Activated CD8-positive, alpha-beta T cell treated with anti-CD3 and anti-CD28 coated beads for 36 hours (primary cell): ENCODE measurements around the gene SLC22A14. TPM values are rescaled to one million over a fixed set of nuclear protein-coding genes. Genes with fewer than 3 reads are reported as not detected.

Experiments
- ATAC-seq: fragments of 200-7000 bp; cut with Tn5 transposase; one replicate; pipeline ENCODE4 v1.10.0; 2021; ENCODE audit warnings: mild to moderate bottlenecking, moderate library complexity
- CTCF ChIA-PET: fragments of 350-600 bp; sonication (Branson Sonifier 250); formaldehyde crosslinking; loops from one replicate; lab custom pipeline; 2021; ENCODE audit warnings: antibody characterized with exemption; lab: Charles Lee
- POLR2A ChIA-PET: fragments of 350-600 bp; sonication (Branson Sonifier 250); formaldehyde crosslinking; loops from one replicate; lab custom pipeline; 2021; ENCODE audit warnings: antibody characterized with exemption; lab: Charles Lee
- DNase-seq: peaks from one replicate; pipeline ENCODE4 v3.0.0-alpha.2; 2020
- H3K27ac Mint-ChIP-seq: one replicate; pipeline ENCODE4 v1.8.0; 2021; ENCODE audit warnings: mild to moderate bottlenecking, mixed read lengths
- H3K27me3 Mint-ChIP-seq: one replicate; pipeline ENCODE4 v1.8.0; 2021; ENCODE audit warnings: mixed read lengths
- H3K36me3 Mint-ChIP-seq: one replicate; pipeline ENCODE4 v1.8.0; 2021; ENCODE audit warnings: low read depth, mixed read lengths
- H3K4me1 Mint-ChIP-seq: one replicate; pipeline ENCODE4 v1.8.0; 2021; ENCODE audit warnings: low read depth, mixed read lengths
- H3K4me3 Mint-ChIP-seq: one replicate; pipeline ENCODE4 v1.8.0; 2021; ENCODE audit warnings: mild to moderate bottlenecking, moderate library complexity, mixed read lengths
- H3K9me3 Mint-ChIP-seq: one replicate; pipeline ENCODE4 v1.8.0; 2021; ENCODE audit warnings: mixed read lengths
- intact Hi-C: fragments of 100-400 bp; cut with micrococcal nuclease; formaldehyde crosslinking; loops from one replicate; pipeline ENCODE4 v1.10.0; 2022
- total RNA-seq, 2 experiments: library from RNA; stranded (reverse); gene quantifications; one replicate each; pipeline ENCODE4 v1.2.3, GENCODE V29; 2021
- TF ChIP-seq, protein P1 (sequence below): fragments of 200-600 bp; IDR thresholded peaks from one replicate; pipeline ENCODE4 v1.8.0; 2022; ENCODE audit warnings: antibody characterized with exemption, mild to moderate bottlenecking

The SLC22A14 gene
- total RNA-seq, 2 experiments from 2014 or later = not detected

DNA sequence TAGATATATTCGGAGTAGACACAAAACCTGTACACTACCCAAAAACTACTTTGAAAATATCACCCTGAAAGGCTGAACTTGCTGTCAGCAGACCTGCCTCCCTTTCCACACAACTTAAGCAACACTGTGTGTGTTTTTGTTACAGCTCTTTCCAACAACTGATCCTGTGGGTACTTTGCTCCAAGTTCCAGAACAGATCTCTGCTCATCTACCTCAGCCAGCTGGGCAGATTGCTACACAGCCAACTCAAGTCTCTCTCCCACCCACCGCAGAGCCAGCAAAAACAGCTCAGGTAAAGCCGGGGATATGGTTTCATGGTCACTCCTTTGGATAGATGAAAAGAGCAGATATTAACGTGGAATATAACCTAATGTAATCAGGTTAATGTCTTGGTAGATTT, 36.2 kb upstream of the SLC22A14 start:
- no peak for ATAC-seq
- DNase-seq = no peak
- ChIA-PET POLR2A (interaction anchor here (1.2 kb wide), 1 partner anchor 21 kb away, joined by 3 read pairs; no protein-coding TSS in a partner anchor), CTCF (no interaction called here)
- Mint-ChIP-seq H3K4me3 (no peak overlapping the region), H3K36me3 (peaks cover 30% of the 10 kb centered on the region), H3K9me3 (no peaks in the 10 kb centered on the region), H3K4me1 (peaks cover 5% of the 10 kb centered on the region), H3K27ac (no peak overlapping the region), H3K27me3 (no peaks in the 10 kb centered on the region)
- TF ChIP-seq, protein P1, sequence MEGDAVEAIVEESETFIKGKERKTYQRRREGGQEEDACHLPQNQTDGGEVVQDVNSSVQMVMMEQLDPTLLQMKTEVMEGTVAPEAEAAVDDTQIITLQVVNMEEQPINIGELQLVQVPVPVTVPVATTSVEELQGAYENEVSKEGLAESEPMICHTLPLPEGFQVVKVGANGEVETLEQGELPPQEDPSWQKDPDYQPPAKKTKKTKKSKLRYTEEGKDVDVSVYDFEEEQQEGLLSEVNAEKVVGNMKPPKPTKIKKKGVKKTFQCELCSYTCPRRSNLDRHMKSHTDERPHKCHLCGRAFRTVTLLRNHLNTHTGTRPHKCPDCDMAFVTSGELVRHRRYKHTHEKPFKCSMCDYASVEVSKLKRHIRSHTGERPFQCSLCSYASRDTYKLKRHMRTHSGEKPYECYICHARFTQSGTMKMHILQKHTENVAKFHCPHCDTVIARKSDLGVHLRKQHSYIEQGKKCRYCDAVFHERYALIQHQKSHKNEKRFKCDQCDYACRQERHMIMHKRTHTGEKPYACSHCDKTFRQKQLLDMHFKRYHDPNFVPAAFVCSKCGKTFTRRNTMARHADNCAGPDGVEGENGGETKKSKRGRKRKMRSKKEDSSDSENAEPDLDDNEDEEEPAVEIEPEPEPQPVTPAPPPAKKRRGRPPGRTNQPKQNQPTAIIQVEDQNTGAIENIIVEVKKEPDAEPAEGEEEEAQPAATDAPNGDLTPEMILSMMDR = no peak
- intact Hi-C loops = no loop called here

DNA sequence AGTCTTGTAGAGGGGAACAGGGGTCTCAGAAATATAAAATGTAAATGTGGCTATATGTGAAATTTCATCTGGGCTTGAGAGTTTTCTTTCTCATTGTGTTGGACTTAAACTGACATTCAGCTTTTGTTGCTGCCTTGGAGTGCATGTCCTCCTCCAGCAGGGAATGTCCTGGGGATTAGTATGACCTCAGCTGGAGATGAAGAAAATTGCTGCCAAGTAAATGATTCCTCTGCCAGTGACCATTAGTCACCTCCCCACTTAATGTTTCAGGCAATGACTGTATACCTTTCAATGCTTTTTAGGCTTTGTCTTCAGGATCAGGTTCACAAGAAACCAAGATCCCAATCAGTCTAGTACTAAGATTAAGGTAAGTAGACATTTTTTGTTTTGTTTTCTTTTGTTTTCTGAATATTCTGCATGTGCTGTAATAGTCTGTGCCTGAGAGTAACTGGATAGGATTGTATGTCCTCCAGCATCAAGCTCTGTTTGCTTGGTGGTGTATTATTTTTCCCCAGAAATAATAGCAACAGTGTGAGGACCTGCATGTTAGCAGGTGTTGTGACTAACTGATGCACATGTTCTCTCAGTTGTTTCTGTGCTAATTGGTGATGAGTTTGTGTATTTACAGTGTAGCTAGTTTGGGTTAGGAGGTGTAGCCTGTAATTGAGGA, 34.6 kb upstream of the SLC22A14 start:
- TF ChIP-seq, protein P1 = no peak
- H3K27me3 Mint-ChIP-seq = no peaks in the 10 kb centered on the region
- peaks cover 5% of the 10 kb centered on the region for H3K4me1 Mint-ChIP-seq
- DNase-seq = no peak
- no peak for ATAC-seq
- H3K9me3 Mint-ChIP-seq = no peaks in the 10 kb centered on the region
- H3K27ac Mint-ChIP-seq = no peak overlapping the region
- no peak overlapping the region for H3K4me3 Mint-ChIP-seq
- ChIA-PET CTCF (interaction anchor here (1.3 to 1.7 kb wide), 3 partner anchors 99 to 274 kb away, joined by 3 to 5 read pairs (median 4); partner anchors contain the start of gene XYLB), POLR2A (no interaction called here)
- H3K36me3 Mint-ChIP-seq = peaks cover 43% of the 10 kb centered on the region
- intact Hi-C loops = no loop called here

DNA sequence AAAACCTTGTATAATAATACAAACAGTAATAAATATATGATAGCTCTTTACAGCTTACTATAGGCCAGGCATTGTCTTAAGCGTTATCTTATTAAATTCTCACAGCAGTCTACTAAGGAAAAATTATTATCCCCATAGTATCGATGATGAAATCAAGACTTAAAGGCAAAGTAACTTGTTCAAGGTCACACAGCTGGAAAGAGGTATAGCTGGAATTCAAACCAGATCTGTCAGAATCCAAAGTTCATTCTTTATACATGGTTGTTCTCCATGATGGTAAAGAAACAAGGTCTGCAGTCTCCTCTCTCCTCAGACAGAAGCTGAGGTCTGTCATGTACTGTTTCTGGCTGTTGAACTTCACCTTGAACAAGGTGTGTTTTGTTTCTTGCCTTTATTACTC, 31.9 kb upstream of the SLC22A14 start:
- Mint-ChIP-seq H3K27me3 (no peaks in the 10 kb centered on the region), H3K36me3 (peaks cover 57% of the 10 kb centered on the region), H3K4me1 (peaks cover 16% of the 10 kb centered on the region), H3K4me3 (no peak overlapping the region), H3K27ac (no peak overlapping the region), H3K9me3 (no peaks in the 10 kb centered on the region)
- TF ChIP-seq, protein P1 = no peak
- intact Hi-C loops = no loop called here
- ATAC-seq = no peak
- ChIA-PET POLR2A (no interaction called here), CTCF (no interaction called here)
- no peak for DNase-seq

DNA sequence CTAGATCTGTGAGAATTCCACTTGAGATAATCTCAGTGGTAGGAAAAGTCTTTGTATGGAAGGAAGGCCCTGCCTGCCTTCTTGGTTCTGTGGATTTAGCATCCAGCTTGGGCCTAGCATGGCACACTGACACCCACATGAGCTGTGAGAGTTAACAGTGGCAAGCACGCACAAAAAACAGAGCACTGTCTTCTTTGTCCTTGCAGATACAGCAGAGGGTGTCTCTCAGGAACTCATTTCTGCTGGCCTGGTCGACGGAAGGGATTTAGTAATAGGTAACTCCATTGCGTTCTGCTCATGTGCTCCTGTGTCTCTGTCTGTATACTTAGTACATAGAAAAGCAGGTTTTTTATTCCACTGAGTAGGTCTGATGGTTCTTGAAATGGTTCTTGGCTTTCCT, 30.9 kb upstream of the SLC22A14 start:
- Mint-ChIP-seq H3K4me1 (peaks cover 25% of the 10 kb centered on the region), H3K27ac (no peak overlapping the region), H3K36me3 (peaks cover 62% of the 10 kb centered on the region), H3K4me3 (no peak overlapping the region), H3K27me3 (no peaks in the 10 kb centered on the region), H3K9me3 (no peaks in the 10 kb centered on the region)
- CTCF ChIA-PET = no interaction called here
- TF ChIP-seq, protein P1 = no peak
- intact Hi-C loops = no loop called here
- ATAC-seq (no peak), DNase-seq (no peak)
- POLR2A ChIA-PET = no interaction called here

DNA sequence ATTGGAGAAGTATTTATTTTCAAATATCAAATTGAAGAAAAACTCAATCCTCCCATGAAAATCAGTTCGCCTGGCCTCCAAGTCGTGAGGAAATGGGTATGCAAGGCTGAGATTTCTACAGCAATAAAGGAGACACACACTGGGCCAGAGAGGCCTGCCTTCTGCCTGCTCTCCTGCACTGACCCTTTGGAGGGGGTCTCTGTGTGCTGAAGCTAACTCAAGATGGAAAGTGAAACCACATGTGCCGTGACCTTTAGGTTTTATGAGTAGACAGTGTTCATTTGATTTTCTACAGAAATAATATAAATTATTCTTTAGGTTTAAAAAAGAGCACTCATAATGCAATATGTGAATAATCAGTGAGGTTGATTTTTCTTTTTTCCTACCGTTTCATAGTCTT, 28.4 kb upstream of the SLC22A14 start:
- CTCF ChIA-PET = no interaction called here
- peak; percentile 20 for DNase-seq
- Mint-ChIP-seq H3K27me3 (no peaks in the 10 kb centered on the region), H3K36me3 (peaks cover 52% of the 10 kb centered on the region), H3K9me3 (no peaks in the 10 kb centered on the region), H3K4me3 (no peak overlapping the region), H3K27ac (peak overlapping the region; percentile 30), H3K4me1 (peaks cover 36% of the 10 kb centered on the region)
- POLR2A ChIA-PET = no interaction called here
- ATAC-seq = peak; percentile 48
- TF ChIP-seq, protein P1 = no peak
- intact Hi-C loops = no loop called here
